ENCODE data around the gene GMIP.
"Not testable (repeated sequence)": the region's sequence is repeated elsewhere in the genome, so short reads cannot be mapped to it uniquely, and the experiment has no call there.

The GMIP gene, protein sequence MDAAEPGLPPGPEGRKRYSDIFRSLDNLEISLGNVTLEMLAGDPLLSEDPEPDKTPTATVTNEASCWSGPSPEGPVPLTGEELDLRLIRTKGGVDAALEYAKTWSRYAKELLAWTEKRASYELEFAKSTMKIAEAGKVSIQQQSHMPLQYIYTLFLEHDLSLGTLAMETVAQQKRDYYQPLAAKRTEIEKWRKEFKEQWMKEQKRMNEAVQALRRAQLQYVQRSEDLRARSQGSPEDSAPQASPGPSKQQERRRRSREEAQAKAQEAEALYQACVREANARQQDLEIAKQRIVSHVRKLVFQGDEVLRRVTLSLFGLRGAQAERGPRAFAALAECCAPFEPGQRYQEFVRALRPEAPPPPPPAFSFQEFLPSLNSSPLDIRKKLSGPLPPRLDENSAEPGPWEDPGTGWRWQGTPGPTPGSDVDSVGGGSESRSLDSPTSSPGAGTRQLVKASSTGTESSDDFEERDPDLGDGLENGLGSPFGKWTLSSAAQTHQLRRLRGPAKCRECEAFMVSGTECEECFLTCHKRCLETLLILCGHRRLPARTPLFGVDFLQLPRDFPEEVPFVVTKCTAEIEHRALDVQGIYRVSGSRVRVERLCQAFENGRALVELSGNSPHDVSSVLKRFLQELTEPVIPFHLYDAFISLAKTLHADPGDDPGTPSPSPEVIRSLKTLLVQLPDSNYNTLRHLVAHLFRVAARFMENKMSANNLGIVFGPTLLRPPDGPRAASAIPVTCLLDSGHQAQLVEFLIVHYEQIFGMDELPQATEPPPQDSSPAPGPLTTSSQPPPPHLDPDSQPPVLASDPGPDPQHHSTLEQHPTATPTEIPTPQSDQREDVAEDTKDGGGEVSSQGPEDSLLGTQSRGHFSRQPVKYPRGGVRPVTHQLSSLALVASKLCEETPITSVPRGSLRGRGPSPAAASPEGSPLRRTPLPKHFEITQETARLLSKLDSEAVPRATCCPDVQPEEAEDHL

DNA sequence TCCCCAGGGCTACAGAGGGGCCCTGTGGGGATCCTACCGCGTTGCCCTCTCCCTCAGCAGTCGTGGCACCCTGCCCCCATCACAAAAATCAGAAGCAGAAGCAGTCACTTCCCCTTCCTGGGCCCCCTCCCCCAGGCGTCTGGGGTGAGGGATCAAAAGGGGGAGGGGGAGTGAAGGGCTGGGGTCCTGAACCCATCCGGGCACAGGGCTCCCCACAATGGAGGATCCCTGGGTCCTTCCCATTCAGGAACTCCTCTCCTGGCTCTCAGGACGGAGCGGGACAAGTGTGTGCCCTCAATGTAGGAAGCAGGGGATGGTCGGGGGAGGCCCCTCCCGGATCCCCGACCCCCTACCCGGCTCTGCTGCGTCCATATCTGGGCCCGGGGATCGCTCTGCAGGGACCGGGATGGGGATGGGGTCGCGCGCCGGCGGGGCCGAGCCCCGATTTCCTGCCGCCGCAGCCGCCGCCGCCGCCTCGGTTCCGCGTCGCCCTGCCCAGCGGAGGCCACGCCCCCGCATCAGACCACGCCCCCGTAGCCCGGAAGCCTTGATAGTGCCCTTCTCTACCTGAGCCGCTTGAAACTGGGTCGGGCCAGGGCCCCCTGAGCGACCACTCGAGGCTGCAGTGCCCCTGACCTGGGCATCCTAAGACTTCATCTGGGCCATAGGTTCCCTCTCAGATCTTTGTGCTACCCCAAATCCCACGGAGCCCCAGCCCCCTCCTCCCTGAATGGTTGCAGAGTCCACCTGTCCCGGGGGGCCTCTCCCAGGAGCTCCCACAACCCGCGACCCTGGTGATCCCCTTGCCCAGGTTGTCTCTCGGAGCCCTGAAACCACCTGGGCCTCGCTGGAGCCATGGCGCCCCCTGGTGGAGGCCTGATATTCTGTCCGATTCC is at the start of gene GMIP:
Gene GMIP, minus strand, starts transcription at position 500 of the 896 bp plus-strand sequence. Its CDS starts 128 bp downstream, at position 372.
- peak; percentile 54 for DNase-seq

DNA sequence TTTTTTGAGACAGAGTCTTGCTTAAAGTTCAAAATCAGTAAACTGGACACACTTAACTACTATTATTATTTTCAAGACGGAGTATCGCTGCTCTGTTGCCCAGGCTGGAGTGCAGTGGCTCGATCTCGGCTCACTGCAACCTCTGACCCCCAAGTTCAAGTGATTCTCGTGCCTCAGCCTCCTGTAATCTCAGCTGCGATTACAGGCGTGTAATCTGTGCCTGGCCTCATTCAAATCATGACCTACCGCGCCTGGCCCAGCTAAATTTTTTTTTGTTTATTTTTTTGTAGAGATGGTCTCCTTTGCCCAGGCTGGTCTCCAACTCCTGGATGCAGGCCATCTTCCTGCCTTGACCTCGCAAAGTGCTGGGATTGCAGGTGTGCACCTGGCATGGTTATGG is 48.2 kb upstream of the GMIP start:
- no peak for DNase-seq

DNA sequence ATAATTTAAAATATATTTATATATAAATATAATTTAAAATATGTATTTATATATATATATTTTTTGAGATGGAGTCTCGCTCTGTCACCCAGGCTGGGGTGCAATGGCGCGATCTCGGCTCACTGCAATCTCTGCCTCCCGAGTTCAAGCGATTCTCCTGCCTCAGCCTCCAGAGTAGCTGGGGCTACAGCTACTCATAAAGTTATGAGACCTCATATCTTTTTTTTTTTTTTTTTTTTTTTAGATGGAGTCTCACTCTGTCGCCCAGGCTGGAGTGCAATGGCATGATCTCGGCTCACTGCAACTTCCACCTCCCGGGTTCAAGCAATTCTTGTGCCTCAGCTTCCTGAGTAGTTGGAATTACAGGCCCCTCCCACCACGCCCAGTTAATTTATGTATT is 45.6 kb upstream of the GMIP start:
- DNase-seq = not testable (repeated sequence)

DNA sequence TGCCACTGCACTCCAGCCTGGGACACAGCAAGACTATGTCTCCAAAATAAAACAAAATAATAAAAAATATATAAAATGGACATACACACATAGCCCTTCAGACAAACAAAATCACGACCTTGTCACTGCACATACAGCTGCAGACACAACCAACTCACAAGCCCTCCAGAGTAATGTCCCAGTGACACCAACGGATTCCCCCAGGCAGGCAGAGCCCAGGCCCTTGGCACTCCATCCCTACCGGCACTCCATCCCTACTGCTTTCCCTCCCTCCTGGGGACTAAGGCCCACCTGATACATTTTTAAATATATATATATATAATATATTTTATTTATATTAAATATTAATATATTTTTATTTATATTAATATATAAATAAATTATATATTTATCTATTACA is 43.6 kb upstream of the GMIP start:
- DNase-seq = no peak

DNA sequence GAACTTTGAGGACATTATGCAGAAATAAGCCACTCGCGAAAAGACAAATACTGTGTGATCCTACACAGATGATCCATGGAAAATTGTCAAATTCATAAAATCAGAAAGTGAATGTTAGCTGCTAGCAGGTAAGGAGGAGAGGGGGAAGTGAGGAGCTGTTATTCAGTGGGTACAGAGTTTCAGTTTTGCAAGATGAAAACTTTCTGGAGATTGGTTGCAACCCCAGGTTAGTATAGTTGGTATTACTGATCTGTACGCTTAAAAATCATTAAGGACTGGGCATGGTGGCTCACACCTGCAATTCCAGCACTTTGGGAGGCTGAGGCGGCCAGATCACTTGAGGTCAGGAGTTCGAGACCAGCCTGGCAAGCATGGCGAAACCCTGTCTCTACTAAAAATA is 43.1 kb upstream of the GMIP start:
- DNase-seq = no peak

DNA sequence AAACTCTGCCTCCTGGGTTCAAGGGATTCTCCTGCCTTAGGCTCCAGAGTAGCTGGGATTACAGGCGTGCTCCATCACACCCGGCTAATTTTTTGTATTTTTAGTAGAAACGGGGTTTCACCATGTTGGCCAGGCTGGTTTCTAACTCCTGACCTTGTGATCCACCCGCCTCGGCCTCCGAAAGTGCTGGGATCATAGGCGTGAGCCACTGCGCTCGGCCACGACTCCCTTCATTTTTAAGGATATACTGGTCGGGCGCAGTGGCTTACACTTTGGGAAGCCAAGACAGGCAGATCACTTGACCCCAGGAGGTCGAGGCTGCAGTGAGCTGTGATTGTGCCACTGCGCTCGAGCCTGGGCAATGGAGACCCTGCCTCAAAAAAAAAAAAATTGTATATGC is 42.7 kb upstream of the GMIP start:
- not testable (repeated sequence) for DNase-seq

DNA sequence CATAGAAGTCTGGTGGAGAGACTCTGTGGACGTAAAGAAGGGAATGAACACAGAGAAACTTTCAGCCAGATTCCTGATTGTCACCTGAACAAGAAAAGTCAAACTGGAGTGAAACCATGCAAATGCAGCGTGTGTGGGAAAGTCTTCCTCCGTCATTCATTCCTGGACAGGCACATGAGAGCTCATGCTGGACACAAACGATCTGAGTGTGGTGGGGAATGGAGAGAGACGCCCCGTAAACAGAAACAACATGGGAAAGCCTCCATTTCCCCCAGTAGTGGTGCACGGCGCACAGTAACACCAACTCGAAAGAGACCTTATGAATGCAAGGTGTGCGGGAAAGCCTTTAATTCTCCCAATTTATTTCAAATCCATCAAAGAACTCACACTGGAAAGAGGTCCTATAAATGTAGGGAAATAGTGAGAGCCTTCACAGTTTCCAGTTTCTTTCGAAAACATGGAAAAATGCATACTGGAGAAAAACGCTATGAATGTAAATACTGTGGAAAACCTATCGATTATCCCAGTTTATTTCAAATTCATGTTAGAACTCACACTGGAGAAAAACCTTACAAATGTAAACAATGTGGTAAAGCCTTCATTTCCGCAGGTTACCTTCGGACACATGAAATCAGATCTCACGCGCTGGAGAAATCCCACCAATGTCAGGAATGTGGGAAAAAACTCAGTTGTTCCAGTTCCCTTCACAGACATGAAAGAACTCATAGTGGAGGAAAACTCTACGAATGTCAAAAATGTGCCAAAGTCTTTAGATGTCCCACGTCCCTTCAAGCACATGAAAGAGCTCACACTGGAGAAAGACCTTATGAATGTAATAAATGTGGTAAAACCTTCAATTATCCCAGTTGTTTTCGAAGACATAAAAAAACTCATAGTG is 36.0 kb upstream of the GMIP start:
- no peak for DNase-seq

DNA sequence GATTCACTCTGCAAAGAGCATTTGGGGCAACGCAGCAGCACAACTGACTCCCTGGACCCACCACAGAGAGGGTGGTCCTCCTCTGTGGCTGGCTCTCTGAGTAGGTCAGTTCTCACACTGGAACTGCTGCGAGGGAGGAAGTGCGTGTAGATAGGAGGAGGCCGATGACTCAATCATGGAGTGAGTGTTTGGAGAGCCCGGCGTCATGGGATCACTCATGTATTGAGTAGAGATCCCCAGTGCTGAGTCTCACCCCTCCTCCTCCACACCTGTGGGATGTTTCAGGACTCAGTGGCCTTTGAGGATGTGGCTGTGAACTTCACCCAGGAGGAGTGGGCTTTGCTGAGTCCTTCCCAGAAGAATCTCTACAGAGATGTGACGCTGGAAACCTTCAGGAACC is 34.1 kb upstream of the GMIP start:
- no peak for DNase-seq

DNA sequence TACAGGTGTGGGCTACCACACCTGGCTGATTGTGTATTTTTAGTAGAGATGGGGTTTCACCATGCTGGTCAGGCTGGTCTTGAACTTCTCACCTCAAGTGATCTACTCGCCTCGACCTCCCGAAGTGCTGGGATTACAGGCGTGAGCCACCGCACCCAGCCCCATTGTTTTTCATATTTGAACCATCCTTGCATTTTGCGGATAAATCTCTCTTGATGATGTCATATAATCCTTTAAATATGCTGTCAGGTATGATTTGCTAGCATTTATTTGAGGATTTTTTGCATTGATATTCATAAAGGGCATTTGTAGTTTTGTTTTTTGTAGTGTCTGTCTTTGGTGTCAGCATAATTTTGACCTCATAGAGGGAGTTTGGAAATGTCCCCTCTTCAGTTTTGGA is 30.9 kb upstream of the GMIP start:
- no peak for DNase-seq

DNA sequence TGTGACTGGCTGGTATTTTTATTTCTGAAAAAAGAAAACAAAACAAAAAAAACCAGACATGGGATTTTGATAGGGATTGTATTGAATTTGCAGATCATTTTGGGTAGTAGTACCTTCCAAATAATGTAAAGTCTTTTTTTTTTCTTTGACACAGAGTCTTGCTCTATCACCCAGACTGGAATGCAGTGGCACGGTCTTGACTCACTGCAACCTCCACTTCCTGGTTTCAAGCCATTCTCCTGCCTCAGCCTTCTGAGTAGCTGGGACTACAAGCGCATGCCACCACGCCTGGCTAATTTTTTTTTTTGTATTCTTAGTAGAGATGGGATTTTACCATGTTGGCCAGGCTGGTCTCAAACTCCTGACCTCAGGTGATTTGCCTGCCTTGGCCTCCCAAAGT is 29.4 kb upstream of the GMIP start:
- no peak for DNase-seq

DNA sequence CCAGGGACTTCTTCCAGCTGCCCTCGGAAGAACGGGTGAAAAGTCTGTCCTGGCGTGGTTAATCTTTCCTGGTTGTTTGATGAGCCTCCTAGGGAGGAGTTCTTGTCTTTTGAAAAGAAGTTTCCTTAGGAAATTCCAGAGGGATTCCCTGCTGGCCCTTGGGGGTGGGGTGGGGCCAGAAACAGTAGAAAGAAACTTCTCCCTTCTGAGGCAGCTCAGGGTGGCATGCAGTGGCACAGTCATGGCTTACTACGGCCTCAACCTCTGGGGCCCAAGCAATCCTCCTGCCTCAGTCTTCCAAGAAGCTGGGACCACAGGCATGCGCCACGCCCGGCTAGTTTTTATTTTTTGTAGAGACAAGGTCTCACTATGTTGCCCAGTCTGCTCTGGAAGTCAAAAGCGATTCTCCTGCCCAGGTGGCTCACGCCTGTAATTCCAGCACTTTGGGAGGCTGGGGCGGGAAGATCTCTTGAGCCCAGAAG is 26.7 kb upstream of the GMIP start:
- no peak for DNase-seq

DNA sequence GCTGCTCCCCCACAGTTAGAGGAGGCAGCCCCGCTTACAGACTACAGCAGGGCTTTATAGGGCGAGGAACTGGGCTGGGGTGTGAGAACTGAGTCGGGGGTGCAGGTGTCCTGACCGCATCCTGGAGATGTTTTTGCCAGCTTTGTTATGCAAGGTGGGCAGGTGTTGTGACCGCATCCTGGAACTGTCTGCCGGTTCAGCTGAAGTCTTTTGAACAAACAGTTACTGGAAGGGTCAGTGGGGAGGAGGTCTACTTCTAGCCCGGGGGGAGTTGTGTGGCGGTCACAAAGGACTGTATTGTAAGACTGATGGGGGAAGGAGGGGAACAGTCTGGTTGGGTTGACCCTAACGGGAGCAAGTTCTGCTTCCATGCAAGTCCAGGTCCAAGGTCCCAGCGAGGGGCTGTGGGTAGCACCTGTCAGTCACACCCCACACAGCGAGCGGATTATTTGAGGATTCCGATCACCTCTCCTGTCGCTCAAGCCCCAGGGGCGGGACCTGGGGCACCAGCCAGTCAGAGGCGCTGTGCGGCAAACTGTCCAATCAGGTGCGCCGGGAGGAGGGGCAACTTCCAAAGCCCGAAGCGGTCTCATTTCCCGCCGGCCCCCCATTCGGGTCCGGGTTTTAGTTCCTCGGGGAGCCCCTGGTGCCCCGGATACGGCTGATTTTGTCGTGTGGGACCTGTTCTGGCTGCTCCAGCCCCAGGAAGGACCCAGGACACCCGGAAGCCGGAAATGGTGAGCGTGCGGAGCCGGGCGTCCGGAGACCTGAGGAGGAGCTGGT is 25.0 kb upstream of the GMIP start, which contains the start of gene ZNF101:
Gene ZNF101, plus strand, starts transcription at position 610 of the 783 bp plus-strand sequence. Its CDS starts 125 bp downstream, at position 735.
- peak; percentile 96 for DNase-seq

DNA sequence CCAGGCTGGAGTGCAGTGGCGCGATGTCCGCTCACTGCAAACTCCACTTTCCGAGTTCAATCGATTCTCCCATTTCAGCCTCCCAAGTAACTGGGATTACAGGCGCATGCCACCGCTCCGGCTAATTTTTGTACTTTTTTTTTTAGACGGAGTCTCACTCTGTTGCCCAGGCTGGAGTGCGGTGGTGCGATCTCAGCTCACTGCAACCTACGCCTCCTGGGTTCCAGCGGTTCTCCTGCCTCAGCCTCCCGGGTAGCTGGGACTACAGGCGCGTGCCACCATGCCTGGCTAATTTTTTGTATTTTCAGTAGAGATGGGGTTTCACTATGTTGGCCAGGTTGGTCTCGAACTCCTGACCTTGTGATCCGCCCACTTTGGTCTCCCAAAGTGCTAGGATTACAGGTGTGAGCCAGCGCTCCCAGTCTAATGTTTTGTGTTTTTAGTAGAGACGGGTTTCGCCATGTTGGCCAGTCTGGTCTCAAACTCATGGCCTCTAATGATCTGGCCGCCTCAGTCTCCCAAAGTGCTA is 22.0 kb upstream of the GMIP start:
- not testable (repeated sequence) for DNase-seq

DNA sequence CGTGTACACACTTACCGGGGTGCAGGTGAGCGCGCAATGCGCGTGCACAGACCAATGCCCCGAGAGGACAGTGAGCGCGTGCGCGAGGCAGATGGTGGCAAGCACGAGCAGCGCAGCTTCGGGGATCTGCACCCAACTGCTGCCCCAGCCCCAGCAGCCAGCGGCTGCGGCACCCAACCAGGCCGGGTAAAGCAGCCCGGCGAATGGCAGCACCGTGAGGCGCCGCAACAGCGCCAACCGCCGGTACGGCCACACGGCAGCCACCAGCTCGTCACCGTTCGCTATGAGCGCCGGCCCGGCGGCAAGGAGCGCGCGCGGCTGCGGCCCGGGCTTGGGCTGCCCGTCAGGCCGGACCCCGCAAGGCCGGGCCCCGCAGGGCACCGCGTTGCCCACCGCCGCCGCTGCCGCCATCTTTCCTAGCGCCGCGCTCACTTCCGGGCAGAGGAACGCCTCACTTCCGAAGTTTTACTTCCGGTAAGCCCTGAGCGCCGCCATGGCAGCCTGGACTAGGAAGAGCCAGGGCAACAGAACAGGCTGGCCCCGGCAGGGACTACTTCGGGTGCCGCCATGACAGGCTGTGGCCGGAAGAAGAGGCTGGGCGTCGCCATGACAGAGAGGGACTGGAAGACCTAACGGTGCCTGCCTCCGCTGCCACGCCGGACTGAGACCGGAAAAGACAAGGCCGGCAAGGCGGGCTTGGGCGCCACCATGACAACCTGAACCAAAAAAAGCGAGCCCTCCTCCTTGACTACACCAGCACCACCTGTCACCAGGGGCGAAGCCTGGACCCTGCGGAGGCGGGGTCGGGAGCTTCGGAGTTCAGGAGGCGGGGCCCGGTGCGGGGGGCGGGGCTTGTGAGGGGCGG is 20.0 kb upstream of the GMIP start, which contains the start of gene ATP13A1:
Gene ATP13A1, minus strand, starts transcription at position 421 of the 865 bp plus-strand sequence. Its CDS starts 10 bp downstream, at position 411.
- peak; percentile 92 for DNase-seq

DNA sequence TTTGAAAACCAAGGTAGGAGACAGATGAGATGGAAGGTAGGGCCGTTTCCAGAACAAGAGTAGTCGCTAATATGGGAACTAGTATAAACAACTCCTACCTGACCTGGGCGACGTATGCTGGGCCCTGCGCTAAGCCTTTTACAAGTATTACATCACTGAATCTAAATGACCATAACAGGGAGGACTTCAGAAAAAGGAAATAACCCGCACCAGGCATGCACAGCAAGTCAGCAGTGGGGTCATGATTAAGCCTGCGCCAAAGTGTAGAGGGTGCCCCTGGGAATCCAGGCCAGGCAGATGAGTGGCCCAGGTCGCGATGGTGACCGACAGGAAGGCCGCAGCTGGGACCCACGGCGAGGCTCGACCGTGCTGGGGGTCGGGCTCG is 19.4 kb upstream of the GMIP start:
- peak; percentile 43 to 45 for DNase-seq

DNA sequence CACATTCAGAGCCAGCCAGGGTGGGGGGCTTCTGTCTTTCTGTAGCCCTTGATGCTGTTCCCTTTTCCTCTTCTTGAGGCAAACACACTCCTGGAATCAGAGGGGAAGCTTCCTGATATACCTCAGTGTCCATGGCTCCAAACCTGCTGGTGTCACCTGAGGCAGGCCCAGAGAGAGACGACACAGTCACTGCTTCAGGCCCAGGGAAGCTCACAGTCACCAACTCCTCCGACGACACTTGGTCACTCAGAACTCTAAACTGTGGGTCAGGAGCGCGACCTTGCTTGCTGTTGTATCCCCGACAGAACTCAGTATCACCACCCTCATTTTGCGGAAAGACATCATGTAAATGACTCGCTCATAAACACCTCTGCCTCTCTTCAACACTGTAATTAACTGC is 18.9 kb upstream of the GMIP start:
- no peak for DNase-seq

DNA sequence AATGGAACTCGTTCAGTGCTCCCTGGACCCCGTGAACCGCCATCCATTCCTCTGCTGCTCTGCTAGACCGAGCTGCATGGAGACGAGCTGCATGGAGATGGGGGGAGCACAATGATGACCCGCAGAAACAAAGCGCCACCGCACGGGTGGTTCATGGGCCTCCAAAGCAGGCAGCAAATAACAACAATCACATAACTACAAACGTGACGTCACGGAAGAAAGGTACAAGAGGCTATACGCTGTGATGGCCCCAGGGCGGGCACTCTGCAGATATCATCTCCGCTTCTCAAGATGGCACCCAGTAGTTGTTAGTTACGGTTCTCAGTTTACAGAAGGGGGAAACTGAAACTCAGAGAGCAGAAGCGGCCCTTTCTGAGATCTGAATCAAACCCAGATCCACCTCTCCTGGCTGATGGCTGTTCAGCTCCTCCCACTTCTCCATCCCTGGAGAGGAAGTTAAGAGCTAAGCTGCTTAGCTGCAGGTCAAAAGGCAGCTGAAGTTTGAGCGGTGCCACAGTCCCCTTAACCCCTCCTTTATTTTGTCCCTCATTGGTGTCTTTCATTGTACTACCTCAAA is 18.3 kb upstream of the GMIP start:
- peak; percentile 52 to 69 for DNase-seq

DNA sequence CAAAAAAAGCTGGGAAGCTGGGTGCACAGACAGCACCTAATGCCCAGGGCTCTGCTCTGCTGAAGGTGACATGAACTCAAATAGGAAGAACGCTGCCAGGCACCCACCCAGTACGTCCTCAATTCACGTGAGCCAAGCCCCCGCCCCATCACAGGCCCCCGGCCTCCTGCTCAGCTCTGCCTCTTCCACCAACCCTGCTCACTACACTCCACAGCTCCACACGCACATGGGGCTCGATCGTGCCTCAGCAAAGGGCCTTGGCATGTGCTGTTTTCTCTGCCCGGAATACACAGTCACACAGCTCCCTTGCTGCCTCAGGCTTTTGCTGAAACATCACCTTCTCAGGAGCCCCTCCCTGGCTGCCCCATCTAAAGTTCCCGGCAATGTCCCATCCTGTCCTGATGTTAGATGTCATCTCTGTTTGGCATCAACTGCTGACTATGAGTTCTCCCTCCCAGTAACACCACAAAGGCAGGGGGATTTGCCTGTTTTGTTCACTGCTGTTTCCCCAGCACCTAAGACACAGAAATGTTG is 17.8 kb upstream of the GMIP start:
- no peak for DNase-seq
